Measurements from ENCODE around the gene SMAP1. TPM values are rescaled to one million over a fixed set of nuclear protein-coding genes. Genes with fewer than 3 reads are reported as not detected.
"Not testable (repeated sequence)": the region's sequence is repeated elsewhere in the genome, so short reads cannot be mapped to it uniquely, and the experiment has no call there.

SMAP1 gene
- total RNA-seq, 2 experiments from 2014 or later = 22.1 to 23.6 TPM

GRCh38 chr6:70725817-70726415 lies 58.2 kb downstream of the SMAP1 start:
- CTCF ChIA-PET = no interaction called here
- POLR2A ChIA-PET = no interaction called here

- POLR2A ChIA-PET = no interaction called here
- CTCF ChIA-PET = no interaction called here
These were observed 66.7 kb downstream of the SMAP1 start for GRCh38 chr6:70734381-70734780.

GRCh38 chr6:70734979-70735378 lies 67.3 kb downstream of the SMAP1 start:
- POLR2A ChIA-PET = no interaction called here
- CTCF ChIA-PET = no interaction called here

GRCh38 chr6:70735513-70735912 lies 67.8 kb downstream of the SMAP1 start:
- POLR2A ChIA-PET = no interaction called here
- CTCF ChIA-PET = no interaction called here

GRCh38 chr6:70738028-70738427 lies 70.3 kb downstream of the SMAP1 start:
- ChIA-PET CTCF (no interaction called here), POLR2A (no interaction called here)

- CTCF ChIA-PET = interaction anchor here (0.7 kb wide), 1 partner anchor 31 kb away, joined by 3 read pairs; no protein-coding TSS in a partner anchor
- POLR2A ChIA-PET = no interaction called here
These were observed 71.9 kb downstream of the SMAP1 start for GRCh38 chr6:70739534-70739933.

GRCh38 chr6:70740746-70741145 lies 73.1 kb downstream of the SMAP1 start:
- POLR2A ChIA-PET, CTCF ChIA-PET: not testable (repeated sequence)

- POLR2A ChIA-PET, CTCF ChIA-PET: not testable (repeated sequence)
These were observed 74.8 kb downstream of the SMAP1 start for GRCh38 chr6:70742462-70742861.

- ChIA-PET CTCF (no interaction called here), POLR2A (no interaction called here)
These were observed 86.2 kb downstream of the SMAP1 start for GRCh38 chr6:70753870-70754380.

GRCh38 chr6:70758883-70759282 lies 91.2 kb downstream of the SMAP1 start:
- CTCF ChIA-PET = no interaction called here
- POLR2A ChIA-PET = no interaction called here

- ChIA-PET CTCF (interaction anchor here (1.2 kb wide), 1 partner anchor 120 kb away, joined by 3 read pairs; no protein-coding TSS in a partner anchor), POLR2A (no interaction called here)
These were observed 96.2 kb downstream of the SMAP1 start for GRCh38 chr6:70763754-70764510.

- POLR2A ChIA-PET = interaction anchor here (0.6 kb wide), 1 partner anchor 71 kb away, joined by 5 read pairs; no protein-coding TSS in a partner anchor
- CTCF ChIA-PET = no interaction called here
These were observed 97.0 kb downstream of the SMAP1 start for GRCh38 chr6:70764706-70765105.

- POLR2A ChIA-PET, CTCF ChIA-PET: not testable (repeated sequence)
These were observed 103.7 kb downstream of the SMAP1 start for GRCh38 chr6:70771351-70771750.

- POLR2A ChIA-PET = no interaction called here
- CTCF ChIA-PET = no interaction called here
These were observed 112.3 kb downstream of the SMAP1 start for GRCh38 chr6:70779934-70780333.

- CTCF ChIA-PET = no interaction called here
- POLR2A ChIA-PET = no interaction called here
These were observed 123.0 kb downstream of the SMAP1 start for GRCh38 chr6:70790483-70791224.

GRCh38 chr6:70797625-70798024 lies 129.9 kb downstream of the SMAP1 start:
- ChIA-PET POLR2A (no interaction called here), CTCF (interaction anchor here (0.7 kb wide), 1 partner anchor 273 kb away, joined by 3 read pairs; no protein-coding TSS in a partner anchor)

- ChIA-PET POLR2A (no interaction called here), CTCF (no interaction called here)
These were observed 138.4 kb downstream of the SMAP1 start for GRCh38 chr6:70806086-70806485.

- CTCF ChIA-PET = no interaction called here
These were observed 144.1 kb downstream of the SMAP1 start for GRCh38 chr6:70811788-70812187.

GRCh38 chr6:70813885-70814284 lies 146.2 kb downstream of the SMAP1 start:
- CTCF ChIA-PET = no interaction called here
- POLR2A ChIA-PET = no interaction called here

More at GRCh38 chr6:70811788-70812187, 144.1 kb downstream of the SMAP1 start:
- POLR2A ChIA-PET = no interaction called here

GRCh38 chr6:70819646-70820045 lies 152.0 kb downstream of the SMAP1 start:
- CTCF ChIA-PET = no interaction called here

GRCh38 chr6:70820778-70821177 lies 153.1 kb downstream of the SMAP1 start:
- POLR2A ChIA-PET = no interaction called here

More at GRCh38 chr6:70819646-70820045, 152.0 kb downstream of the SMAP1 start:
- POLR2A ChIA-PET = no interaction called here

More at GRCh38 chr6:70820778-70821177, 153.1 kb downstream of the SMAP1 start:
- CTCF ChIA-PET = no interaction called here
